Uterus (tissue), 2 donors: Measurements from ENCODE around the gene ACTA2.

Source experiments
- POLR2A ChIP-seq, 2 donors: fragments of 450-650 bp; IDR thresholded peaks; one replicate each; pipeline ENCODE4 v1.6.1; 2016; ENCODE audit warnings: antibody characterized with exemption in 2 of 2, mild to moderate bottlenecking in 1 of 2, moderate library complexity in 1 of 2
- TF ChIP-seq, protein P1 (sequence below), 4 experiments: fragments of 200-600 bp in 2 of 4; fragments of 450-650 bp in 2 of 4; sonication (generic) in 2 of 4; IDR thresholded peaks; one replicate each; pipeline ENCODE4 v1.5.1; 2016 to 2019; ENCODE audit warnings: antibody characterized with exemption in 4 of 4, mild to moderate bottlenecking in 2 of 4, moderate library complexity in 1 of 4

DNA sequence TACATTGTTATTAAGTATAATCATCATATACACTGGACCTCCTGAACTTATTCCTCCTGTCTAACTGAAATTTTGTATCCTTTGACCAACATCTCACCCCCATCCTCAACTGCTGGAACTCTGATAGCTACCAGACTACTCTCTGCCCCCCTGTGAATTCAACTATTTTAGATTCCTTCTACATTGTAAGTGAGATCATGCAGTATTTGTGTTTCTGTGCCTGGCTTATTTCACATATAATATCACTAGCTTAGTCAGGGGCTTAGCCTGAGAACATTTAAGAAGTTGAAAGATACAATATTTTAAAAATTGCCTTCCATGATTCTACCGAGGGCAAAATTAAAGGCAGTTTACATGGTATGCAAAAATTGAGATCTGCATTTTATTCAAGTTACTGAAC lies 45.7 kb downstream of the ACTA2 start:
- TF ChIP-seq, protein P1, sequence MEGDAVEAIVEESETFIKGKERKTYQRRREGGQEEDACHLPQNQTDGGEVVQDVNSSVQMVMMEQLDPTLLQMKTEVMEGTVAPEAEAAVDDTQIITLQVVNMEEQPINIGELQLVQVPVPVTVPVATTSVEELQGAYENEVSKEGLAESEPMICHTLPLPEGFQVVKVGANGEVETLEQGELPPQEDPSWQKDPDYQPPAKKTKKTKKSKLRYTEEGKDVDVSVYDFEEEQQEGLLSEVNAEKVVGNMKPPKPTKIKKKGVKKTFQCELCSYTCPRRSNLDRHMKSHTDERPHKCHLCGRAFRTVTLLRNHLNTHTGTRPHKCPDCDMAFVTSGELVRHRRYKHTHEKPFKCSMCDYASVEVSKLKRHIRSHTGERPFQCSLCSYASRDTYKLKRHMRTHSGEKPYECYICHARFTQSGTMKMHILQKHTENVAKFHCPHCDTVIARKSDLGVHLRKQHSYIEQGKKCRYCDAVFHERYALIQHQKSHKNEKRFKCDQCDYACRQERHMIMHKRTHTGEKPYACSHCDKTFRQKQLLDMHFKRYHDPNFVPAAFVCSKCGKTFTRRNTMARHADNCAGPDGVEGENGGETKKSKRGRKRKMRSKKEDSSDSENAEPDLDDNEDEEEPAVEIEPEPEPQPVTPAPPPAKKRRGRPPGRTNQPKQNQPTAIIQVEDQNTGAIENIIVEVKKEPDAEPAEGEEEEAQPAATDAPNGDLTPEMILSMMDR (IDR thresholded peaks at IDR 0.05), result no peak
- TF ChIP-seq POLR2A (IDR thresholded peaks at IDR 0.05), result no peak
